8988T (cell line): ENCODE measurements around the gene BRMS1.
A peak's percentile ranks its signal among the peaks of the same experiment; 100 is the strongest.

Experiments used
- DNase-seq: peaks from one replicate; pipeline ENCODE4 v3.0.0; 2011

Gene BRMS1

DNA sequence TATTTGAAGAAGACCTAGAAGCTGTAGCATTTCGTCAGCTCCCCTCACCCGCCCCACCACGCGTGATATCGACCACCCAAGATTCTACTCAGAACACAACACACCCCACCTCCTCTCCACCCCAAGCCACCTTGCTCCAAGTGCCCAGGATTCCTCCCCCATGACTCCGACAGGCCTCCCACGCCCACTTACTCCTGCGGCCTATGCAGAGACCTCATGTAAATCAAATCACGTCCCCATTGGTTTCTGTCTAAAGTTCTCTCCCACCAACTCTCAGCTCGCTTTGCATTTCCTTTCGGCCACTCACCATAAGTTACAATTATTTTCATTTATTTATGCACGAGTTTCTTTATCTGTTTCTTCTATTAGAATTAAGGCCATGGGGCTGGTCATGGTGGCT, 42.2 kb downstream of the BRMS1 start:
- DNase-seq = no peak

DNA sequence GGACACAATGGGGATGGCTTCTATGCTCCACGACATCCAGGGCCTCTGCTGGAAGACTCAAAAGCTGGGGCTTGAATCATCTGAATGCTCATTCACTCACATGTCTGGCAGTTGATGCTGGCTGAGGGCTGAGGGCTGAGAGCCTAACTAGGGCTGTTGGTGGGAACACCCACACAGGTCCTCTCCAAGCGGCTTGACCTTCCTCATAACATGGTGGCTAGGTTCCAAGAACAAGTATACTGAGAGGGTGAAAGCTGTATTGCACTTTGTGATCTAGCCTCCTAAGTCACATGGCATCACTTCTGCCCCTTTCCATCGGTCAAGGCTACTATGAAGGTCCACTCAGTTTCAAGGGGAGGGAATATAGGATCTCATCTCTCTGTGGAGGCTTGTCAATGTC, 45.7 kb downstream of the BRMS1 start:
- no peak for DNase-seq

- DNase-seq = no peak
Observed at GRCh38 chr11:66297610-66298009, 47.3 kb downstream of the BRMS1 start.

GRCh38 chr11:66294626-66295620, 50.0 kb downstream of the BRMS1 start:
- DNase-seq = no peak

GRCh38 chr11:66293777-66294625, 50.9 kb downstream of the BRMS1 start:
- DNase-seq = no peak

DNA sequence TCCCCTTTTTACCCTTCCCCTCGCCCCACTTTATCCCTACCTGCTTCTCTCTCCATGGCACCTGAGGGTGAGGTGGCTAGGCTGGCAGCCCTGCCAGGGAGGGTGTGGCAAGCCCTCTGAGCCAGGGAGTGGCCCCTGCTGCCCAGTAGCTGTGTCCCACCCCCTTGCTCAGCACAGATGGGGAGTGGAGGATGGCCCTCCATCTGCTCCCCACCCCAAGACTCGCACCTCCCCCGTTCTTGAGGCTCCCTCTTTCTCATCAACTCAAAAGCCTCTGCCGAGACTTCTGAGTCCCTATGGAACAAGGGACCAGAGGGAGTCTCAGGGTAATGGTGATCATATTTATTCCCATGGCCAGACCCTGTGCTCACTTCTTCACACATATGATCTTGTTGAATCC, 51.6 kb downstream of the BRMS1 start:
- no peak for DNase-seq

DNA sequence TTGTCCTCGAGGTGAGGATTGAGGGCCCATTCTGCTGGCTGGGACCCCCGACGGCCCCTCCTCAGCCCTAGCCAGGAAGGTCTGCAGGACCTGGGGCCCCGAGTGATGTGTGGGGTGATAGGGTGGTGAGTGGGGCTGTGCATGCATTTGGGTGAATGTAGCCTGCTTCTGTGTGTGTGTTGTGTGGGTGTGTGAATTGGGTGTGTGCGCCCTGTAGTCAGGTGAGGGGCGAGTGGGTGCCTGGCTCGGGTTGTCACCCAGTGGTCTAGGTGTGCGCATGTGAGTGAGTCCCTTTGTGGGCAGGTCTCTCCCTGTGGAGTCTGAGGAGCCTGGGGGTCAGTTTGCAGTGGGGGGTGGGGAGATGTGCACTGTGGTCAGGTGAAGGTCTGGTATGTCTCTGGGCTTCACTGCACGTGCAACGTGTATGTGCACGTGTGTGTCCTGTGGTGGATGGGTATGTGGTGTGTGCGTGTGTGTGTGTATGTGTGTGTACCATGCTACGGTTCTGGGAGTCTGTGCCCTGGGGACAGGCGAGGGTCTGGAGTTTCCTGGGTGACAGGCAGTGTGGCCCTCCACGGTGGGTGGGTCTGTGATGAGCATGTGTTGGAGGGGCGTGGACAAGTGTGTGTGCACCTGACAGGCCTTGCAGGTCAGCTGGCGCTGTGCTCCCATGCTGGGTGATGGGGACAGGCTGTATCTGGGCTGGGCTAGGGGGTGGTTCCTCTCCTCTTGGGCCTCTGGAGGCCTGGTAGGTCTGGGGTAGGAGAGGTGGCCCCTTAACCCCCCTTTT, 52.2 kb downstream of the BRMS1 start:
- no peak for DNase-seq

DNA sequence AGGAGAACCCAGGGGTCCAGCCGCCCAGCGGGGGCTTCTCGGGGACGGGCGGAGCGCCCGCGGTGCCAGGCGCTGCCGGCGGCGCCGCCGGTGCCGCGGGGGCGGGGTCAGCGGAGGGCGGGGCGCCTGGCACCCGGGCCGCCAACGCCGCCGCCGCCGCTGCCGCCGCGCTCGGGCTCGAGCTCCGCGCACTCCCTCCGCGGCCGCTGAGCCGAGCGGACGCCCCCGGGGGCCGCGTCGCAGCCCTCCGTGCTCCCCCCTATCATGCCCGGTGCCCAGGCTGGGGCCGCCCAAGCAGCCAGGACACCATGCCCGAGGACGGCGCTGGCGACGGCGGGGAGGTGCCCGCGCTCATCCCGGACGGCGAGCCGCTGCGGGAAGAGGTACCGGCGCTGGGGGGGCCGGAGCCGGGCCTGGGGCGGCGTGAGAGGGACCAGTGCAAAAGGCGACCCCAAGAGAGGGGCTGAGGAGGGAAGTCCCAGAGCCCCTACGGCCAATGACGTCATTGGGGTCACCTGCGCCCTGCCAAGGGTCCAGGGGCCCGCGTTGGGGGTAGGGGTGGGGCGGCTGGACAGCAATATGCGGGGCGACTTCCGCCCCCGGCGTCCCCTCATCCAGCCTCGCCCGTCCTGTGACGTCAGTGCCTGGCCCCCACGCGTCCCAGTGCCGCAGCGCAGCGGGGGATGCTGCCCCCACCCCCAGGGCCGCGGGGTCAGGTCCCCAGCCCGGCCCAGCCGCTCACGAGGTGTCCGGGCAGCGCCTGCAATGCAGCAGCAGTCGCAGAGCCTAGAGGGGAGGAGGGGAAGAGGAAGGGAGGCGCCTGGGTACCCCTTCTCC, 53.0 kb downstream of the BRMS1 start, which contains the start of gene TMEM151A:
Gene TMEM151A (plus strand): TSS at position 189 of the 837 bp plus-strand sequence. CDS start 120 bp downstream, at position 309.
- DNase-seq = peak; percentile 82

- no peak for DNase-seq
Observed at GRCh38 chr11:66291303-66291705, 53.6 kb downstream of the BRMS1 start.

- DNase-seq = no peak
Observed at GRCh38 chr11:66290330-66290621, 54.6 kb downstream of the BRMS1 start.

DNA sequence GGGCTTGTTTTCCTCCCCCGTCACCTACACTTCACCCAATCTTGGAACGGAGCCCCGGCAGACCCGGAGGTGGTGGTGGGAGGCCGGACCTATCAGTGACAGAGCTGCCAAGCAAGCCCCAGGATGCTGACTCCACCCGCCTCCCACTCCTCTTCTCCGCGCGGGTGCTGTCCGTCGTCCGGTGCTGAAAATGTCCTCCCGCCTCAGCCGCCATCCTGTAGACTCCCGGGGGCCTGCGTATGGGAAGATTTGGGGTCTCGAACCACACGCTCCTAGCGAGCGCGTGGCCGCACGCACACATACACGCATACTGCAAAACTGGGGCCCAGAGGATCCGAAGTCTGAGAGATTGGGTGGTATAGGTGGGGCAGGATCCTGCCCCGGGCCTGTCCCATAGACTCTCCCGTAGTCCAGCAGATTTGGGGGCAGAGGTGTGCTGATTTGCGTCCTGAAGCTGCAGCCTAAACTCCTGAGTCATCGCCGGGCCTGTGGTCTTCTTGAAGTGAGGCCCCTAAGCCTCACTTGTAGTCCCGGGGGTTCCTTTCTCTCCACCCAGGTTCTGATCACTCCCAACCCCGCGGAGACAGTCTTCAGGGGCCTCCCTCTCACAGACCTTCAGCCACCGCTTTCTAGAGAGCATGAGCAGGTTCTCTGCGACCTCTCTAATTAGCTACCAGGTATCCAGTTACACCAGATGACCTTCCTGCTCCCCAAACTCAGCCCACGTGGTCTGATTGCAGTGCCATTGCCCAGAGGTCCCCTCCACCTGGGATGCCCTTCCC, 55.2 kb downstream of the BRMS1 start:
- DNase-seq = no peak

- DNase-seq = peak; percentile 100
Observed at GRCh38 chr11:66288671-66289547, 56.0 kb downstream of the BRMS1 start, which contains the start of gene YIF1A. Gene YIF1A, minus strand, starts transcription at chr11:66289143. Its CDS starts 158 bp downstream, at chr11:66288985.

- no peak for DNase-seq
Observed at GRCh38 chr11:66287889-66288670, 56.8 kb downstream of the BRMS1 start.
